Smooth muscle cell (in vitro differentiated cells): Measurements from ENCODE around the gene UHRF1. TPM values are rescaled to one million over a fixed set of nuclear protein-coding genes. Genes with fewer than 3 reads are reported as not detected.

Experiments used
- DNase-seq: peaks from one replicate; lab custom pipeline; 2025; ENCODE audit not compliant: unreplicated experiment; lab: John Stamatoyannopoulos, UW
- H2AFZ ChIP-seq: fragments of 200-600 bp; sonication (generic); 2 replicates; pipeline ENCODE4 v1.6.0; 2016; ENCODE audit warnings: antibody characterized with exemption, low read depth, mild to moderate bottlenecking
- H3F3A ChIP-seq: fragments of 200-600 bp; sonication (generic); 2 replicates; pipeline ENCODE4 v1.6.0; 2017; ENCODE audit warnings: antibody characterized with exemption, low read depth
- H3K27ac ChIP-seq: fragments of 200-600 bp; sonication (generic); 2 replicates; pipeline ENCODE4 v1.5.1; 2016; ENCODE audit warnings: low read depth, mild to moderate bottlenecking
- H3K27me3 ChIP-seq: fragments of 200-600 bp; sonication (generic); 2 replicates; pipeline ENCODE4 v1.6.1; 2016; ENCODE audit warnings: low read depth, mild to moderate bottlenecking
- H3K36me3 ChIP-seq: fragments of 200-600 bp; sonication (generic); 2 replicates; pipeline ENCODE4 v1.5.1; 2016; ENCODE audit warnings: low read depth
- H3K4me1 ChIP-seq: fragments of 200-600 bp; sonication (generic); 2 replicates; pipeline ENCODE4 v1.5.1; 2016; ENCODE audit warnings: low read depth
- H3K4me2 ChIP-seq: fragments of 200-600 bp; sonication (generic); 2 replicates; pipeline ENCODE4 v1.6.0; 2016; ENCODE audit warnings: mild to moderate bottlenecking
- H3K4me3 ChIP-seq: fragments of 200-600 bp; sonication (generic); 2 replicates; pipeline ENCODE4 v1.5.1; 2016; ENCODE audit warnings: mild to moderate bottlenecking
- H3K79me2 ChIP-seq: fragments of 200-600 bp; sonication (generic); 2 replicates; pipeline ENCODE4 v1.6.0; 2016; ENCODE audit warnings: low read depth, mild to moderate bottlenecking
- H3K9ac ChIP-seq: fragments of 200-600 bp; sonication (generic); 2 replicates; pipeline ENCODE4 v1.6.0; 2016; ENCODE audit warnings: low read depth
- H3K9me3 ChIP-seq: fragments of 200-600 bp; sonication (generic); replicated peaks from 2 replicates; pipeline ENCODE4 v1.5.1; 2016; ENCODE audit warnings: low read depth
- H4K20me1 ChIP-seq: fragments of 200-600 bp; sonication (generic); 2 replicates; pipeline ENCODE4 v1.6.0; 2016; ENCODE audit warnings: low read depth
- WGBS: methylation state at CpG from one replicate; pipeline ENCODE4 v1.1.7; 2016; ENCODE audit warnings: low lambda C conversion rate; 5-methylcytosine and 5-hydroxymethylcytosine counted together
- polyA plus RNA-seq: library from polyadenylated mRNA; unstranded; fragments of >200 nt; fragmentation: Nextera tagmentation; extraction: Ambion mirVana; gene quantifications from 2 replicates; pipeline ENCODE4 v1.2.1, GENCODE V29; 2016
- total RNA-seq: library from RNA; depleted of rRNA; stranded (reverse); fragments of >200 nt; gene quantifications from 2 replicates; pipeline ENCODE4 v1.2.3, GENCODE V29; 2014
- TF ChIP-seq, protein P1 (sequence below): fragments of 200-600 bp; sonication (generic); IDR thresholded peaks from 2 replicates; pipeline ENCODE4 v1.5.1; 2017; ENCODE audit warnings: borderline replicate concordance, mild to moderate bottlenecking, antibody characterized with exemption; ENCODE audit not compliant: insufficient read depth, poor library complexity, severe bottlenecking

Gene UHRF1
- total and polyA plus RNA-seq, 2 experiments from 2014 or later: 11.3 to 27.2 TPM

DNA sequence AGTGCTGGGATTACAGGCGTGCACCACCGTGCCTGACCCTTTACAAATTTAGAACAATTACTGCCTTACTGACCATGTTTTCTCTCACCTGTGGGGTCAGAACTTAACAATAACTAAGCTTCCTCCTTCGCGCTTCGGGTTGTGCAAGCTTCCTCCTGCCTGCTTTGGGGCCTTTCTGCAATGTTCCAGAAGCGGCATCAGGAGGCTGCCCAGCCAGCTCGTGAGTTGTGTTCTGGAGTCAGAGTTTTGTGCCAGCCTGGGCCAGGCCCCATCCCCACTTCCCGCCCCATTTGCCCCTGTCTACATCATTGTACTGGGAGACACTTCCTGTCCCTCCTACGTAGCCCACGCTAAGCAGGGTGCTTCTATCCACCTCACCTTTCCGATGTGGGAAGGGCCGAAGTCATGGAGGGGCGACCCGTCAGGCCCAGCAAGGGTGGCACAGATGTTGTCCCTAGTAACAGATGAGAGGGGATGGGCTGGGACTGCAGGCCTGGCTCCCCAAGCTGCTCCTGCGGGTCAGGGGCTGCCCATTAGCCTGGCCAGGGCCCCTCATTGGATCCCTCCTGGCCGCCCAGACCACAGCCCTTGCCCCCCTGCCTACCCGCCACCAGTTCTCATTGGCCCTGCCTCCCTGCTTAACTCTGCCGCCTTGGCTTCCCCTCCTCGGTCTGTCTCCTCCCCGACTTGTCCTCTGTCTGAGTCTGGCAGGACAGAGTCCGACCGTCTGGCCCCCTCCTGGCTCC lies 13.4 kb downstream of the UHRF1 start:
- Histone ChIP-seq H3K27me3 (no peaks in the 10 kb centered on the region), H3K4me3 (no peak overlapping the region), H3K27ac (no peak overlapping the region), H3K79me2 (peaks cover 67% of the 10 kb centered on the region), H3K4me1 (no peaks in the 10 kb centered on the region), H3K9me3 (no peaks in the 10 kb centered on the region), H2AFZ (no peak overlapping the region), H3K9ac (no peak overlapping the region), H3K4me2 (no peak overlapping the region), H4K20me1 (no peaks in the 10 kb centered on the region), H3K36me3 (no peaks in the 10 kb centered on the region), H3F3A (no peaks in the 10 kb centered on the region)
- WGBS: 83% methylated on average over 17 of the region's 22 CpGs
- DNase-seq: no peak
- TF ChIP-seq, protein P1, sequence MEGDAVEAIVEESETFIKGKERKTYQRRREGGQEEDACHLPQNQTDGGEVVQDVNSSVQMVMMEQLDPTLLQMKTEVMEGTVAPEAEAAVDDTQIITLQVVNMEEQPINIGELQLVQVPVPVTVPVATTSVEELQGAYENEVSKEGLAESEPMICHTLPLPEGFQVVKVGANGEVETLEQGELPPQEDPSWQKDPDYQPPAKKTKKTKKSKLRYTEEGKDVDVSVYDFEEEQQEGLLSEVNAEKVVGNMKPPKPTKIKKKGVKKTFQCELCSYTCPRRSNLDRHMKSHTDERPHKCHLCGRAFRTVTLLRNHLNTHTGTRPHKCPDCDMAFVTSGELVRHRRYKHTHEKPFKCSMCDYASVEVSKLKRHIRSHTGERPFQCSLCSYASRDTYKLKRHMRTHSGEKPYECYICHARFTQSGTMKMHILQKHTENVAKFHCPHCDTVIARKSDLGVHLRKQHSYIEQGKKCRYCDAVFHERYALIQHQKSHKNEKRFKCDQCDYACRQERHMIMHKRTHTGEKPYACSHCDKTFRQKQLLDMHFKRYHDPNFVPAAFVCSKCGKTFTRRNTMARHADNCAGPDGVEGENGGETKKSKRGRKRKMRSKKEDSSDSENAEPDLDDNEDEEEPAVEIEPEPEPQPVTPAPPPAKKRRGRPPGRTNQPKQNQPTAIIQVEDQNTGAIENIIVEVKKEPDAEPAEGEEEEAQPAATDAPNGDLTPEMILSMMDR: no peak

- TF ChIP-seq, protein P1: no peak
Observed at GRCh38 chr19:4923276-4923747, 14.0 kb downstream of the UHRF1 start.

DNA sequence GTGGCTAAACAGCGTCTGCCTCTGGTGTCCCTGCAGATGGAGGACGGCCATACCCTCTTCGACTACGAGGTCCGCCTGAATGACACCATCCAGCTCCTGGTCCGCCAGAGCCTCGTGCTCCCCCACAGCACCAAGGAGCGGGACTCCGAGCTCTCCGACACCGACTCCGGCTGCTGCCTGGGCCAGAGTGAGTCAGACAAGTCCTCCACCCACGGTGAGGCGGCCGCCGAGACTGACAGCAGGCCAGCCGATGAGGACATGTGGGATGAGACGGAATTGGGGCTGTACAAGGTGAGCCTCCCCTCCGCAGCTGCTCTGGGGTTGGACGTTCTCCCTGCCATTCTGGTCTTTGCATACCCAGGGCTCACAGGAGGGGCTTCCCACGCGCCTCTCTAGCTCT lies 19.9 kb downstream of the UHRF1 start:
- Histone ChIP-seq H3K9me3 (no peaks in the 10 kb centered on the region), H3K27ac (peak overlapping the region; percentile 49), H3K36me3 (no peaks in the 10 kb centered on the region), H3K27me3 (no peaks in the 10 kb centered on the region), H3K4me3 (no peak overlapping the region), H3F3A (no peaks in the 10 kb centered on the region), H2AFZ (no peak overlapping the region), H3K79me2 (peaks cover 21% of the 10 kb centered on the region), H3K4me1 (no peaks in the 10 kb centered on the region), H3K4me2 (peak overlapping the region; percentile 3), H4K20me1 (no peaks in the 10 kb centered on the region), H3K9ac (no peak overlapping the region)
- peak; percentile 11 for DNase-seq
- WGBS: 58% methylated on average over 22 of the region's 22 CpGs
- TF ChIP-seq, protein P1: no peak

More at GRCh38 chr19:4923276-4923747, 14.0 kb downstream of the UHRF1 start:
- Histone ChIP-seq H3K4me2 (no peak overlapping the region), H3K79me2 (peaks cover 67% of the 10 kb centered on the region), H3K9ac (no peak overlapping the region), H3K9me3 (no peaks in the 10 kb centered on the region), H3F3A (no peaks in the 10 kb centered on the region), H3K4me3 (no peak overlapping the region), H2AFZ (no peak overlapping the region), H3K36me3 (no peaks in the 10 kb centered on the region), H4K20me1 (no peaks in the 10 kb centered on the region), H3K4me1 (no peaks in the 10 kb centered on the region), H3K27me3 (no peaks in the 10 kb centered on the region), H3K27ac (no peak overlapping the region)
- no peak for DNase-seq
- 95% methylated on average over 21 of the region's 21 CpGs for WGBS

GRCh38 chr19:4930664-4931063 lies 21.4 kb downstream of the UHRF1 start:
- H3K9me3 ChIP-seq: no peaks in the 10 kb centered on the region
- H3K4me2 ChIP-seq: no peak overlapping the region
- H2AFZ ChIP-seq: no peak overlapping the region
- no peaks in the 10 kb centered on the region for H3K36me3 ChIP-seq
- H3K27me3 ChIP-seq: no peaks in the 10 kb centered on the region
- no peak for DNase-seq
- WGBS: 82% methylated on average over 27 of the region's 28 CpGs
- H3K4me3 ChIP-seq: no peak overlapping the region
- H4K20me1 ChIP-seq: no peaks in the 10 kb centered on the region
- no peak overlapping the region for H3K9ac ChIP-seq
- H3F3A ChIP-seq: no peaks in the 10 kb centered on the region
- TF ChIP-seq, protein P1: no peak
- no peak overlapping the region for H3K27ac ChIP-seq
- H3K79me2 ChIP-seq: peaks cover 18% of the 10 kb centered on the region
- no peaks in the 10 kb centered on the region for H3K4me1 ChIP-seq
